GM12891 (cell line): ENCODE results near the gene GALNT6.

Experiments used
- DNase-seq: peaks from one replicate; pipeline ENCODE4 v3.0.0; 2011; ENCODE audit warnings: low spot score; ENCODE audit not compliant: insufficient read length
- FAIRE-seq: peaks from 2 replicates; lab custom pipeline; 2011; peaks lifted over from hg19 to GRCh38; lab: Jason Lieb, UNC
- PAX5 ChIP-seq: IDR thresholded peaks from 2 replicates; pipeline ENCODE4 v1.6.1; 2011; ENCODE audit warnings: low read length, moderate library complexity, mild to moderate bottlenecking; ENCODE audit not compliant: insufficient read depth, severe bottlenecking
- POLR2A ChIP-seq: IDR thresholded peaks from 2 replicates; pipeline ENCODE4 v1.6.1; 2011; ENCODE audit warnings: low read depth, low read length, control low read depth
- POLR2AphosphoS5 ChIP-seq: IDR thresholded peaks from 2 replicates; pipeline ENCODE4 v1.6.1; 2011; ENCODE audit warnings: low read depth, low read length, control low read depth
- POU2F2 ChIP-seq: IDR thresholded peaks from 2 replicates; pipeline ENCODE4 v1.6.1; 2011; ENCODE audit warnings: low read depth, mild to moderate bottlenecking, control low read depth, low read length, moderate library complexity
- SPI1 ChIP-seq: IDR thresholded peaks from 2 replicates; pipeline ENCODE4 v1.6.1; 2011; ENCODE audit warnings: low read depth, low read length, control low read depth
- TAF1 ChIP-seq: IDR thresholded peaks from 2 replicates; pipeline ENCODE4 v1.6.1; 2011; ENCODE audit warnings: low read depth, low read length, control low read depth

The GALNT6 gene

GRCh38 chr12:51359851-51360250 lies 31.4 kb downstream of the GALNT6 start:
- TF ChIP-seq POU2F2: no peak

GRCh38 chr12:51358496-51358895 lies 32.7 kb downstream of the GALNT6 start:
- TF ChIP-seq TAF1 (no peak), PAX5 (no peak), POU2F2 (no peak), POLR2A (no peak), SPI1 (no peak), POLR2AphosphoS5 (no peak)
- DNase-seq: no peak
- FAIRE-seq: no peak

More at GRCh38 chr12:51359851-51360250, 31.4 kb downstream of the GALNT6 start:
- no peak for FAIRE-seq
- DNase-seq: no peak

GRCh38 chr12:51357374-51358047 lies 33.7 kb downstream of the GALNT6 start:
- TF ChIP-seq POU2F2 (peak; percentile 96), POLR2A (no peak), SPI1 (peak; percentile 32)
- FAIRE-seq (peak; percentile 57), DNase-seq (no peak)

- no peak for DNase-seq
- TF ChIP-seq POLR2AphosphoS5: no peak
- no peak for TF ChIP-seq POLR2A
- no peak for TF ChIP-seq PAX5
- no peak for TF ChIP-seq POU2F2
- peak; percentile 63 for FAIRE-seq
Observed at GRCh38 chr12:51351913-51352532, 39.2 kb downstream of the GALNT6 start.

GRCh38 chr12:51349026-51349425 lies 42.2 kb downstream of the GALNT6 start:
- FAIRE-seq (no peak), DNase-seq (no peak)
- TF ChIP-seq PAX5: no peak
- no peak for TF ChIP-seq POLR2AphosphoS5
- no peak for TF ChIP-seq TAF1
- no peak for TF ChIP-seq POLR2A
- TF ChIP-seq SPI1: no peak
- no peak for TF ChIP-seq POU2F2

- TF ChIP-seq SPI1 (no peak), PAX5 (no peak), POLR2A (no peak), POLR2AphosphoS5 (no peak), TAF1 (no peak), POU2F2 (no peak)
- no peak for FAIRE-seq
- no peak for DNase-seq
Observed at GRCh38 chr12:51348116-51348515, 43.1 kb downstream of the GALNT6 start.

- TF ChIP-seq SPI1 (no peak), POU2F2 (no peak), POLR2A (no peak), TAF1 (no peak), POLR2AphosphoS5 (no peak), PAX5 (no peak)
- FAIRE-seq: no peak
Observed at GRCh38 chr12:51346581-51346980, 44.6 kb downstream of the GALNT6 start, which contains the start of gene CELA1. Gene CELA1 (minus strand): TSS chr12:51346679. CDS start chr12:51346638, 41 bp downstream.

GRCh38 chr12:51345681-51346080 lies 45.5 kb downstream of the GALNT6 start:
- DNase-seq (no peak), FAIRE-seq (no peak)
- no peak for TF ChIP-seq POU2F2
- no peak for TF ChIP-seq POLR2A
- TF ChIP-seq SPI1: no peak
- TF ChIP-seq POLR2AphosphoS5: no peak
- no peak for TF ChIP-seq PAX5
- no peak for TF ChIP-seq TAF1

More at GRCh38 chr12:51346581-51346980, 44.6 kb downstream of the GALNT6 start, which contains the start of gene CELA1:
- DNase-seq: no peak

GRCh38 chr12:51343201-51343600 lies 48.0 kb downstream of the GALNT6 start:
- TF ChIP-seq POLR2A (no peak), SPI1 (no peak), TAF1 (no peak), PAX5 (no peak), POLR2AphosphoS5 (no peak), POU2F2 (no peak)
- DNase-seq (no peak), FAIRE-seq (no peak)

- TF ChIP-seq TAF1: no peak
- no peak for TF ChIP-seq POLR2AphosphoS5
- no peak for TF ChIP-seq PAX5
- TF ChIP-seq POLR2A: no peak
- DNase-seq: no peak
- peak; percentile 69 for FAIRE-seq
Observed at GRCh38 chr12:51342416-51342815, 48.8 kb downstream of the GALNT6 start.
